Keratinocyte (primary cell): ENCODE data around the gene STYK1. TPM values are rescaled to one million over a fixed set of nuclear protein-coding genes. Genes with fewer than 3 reads are reported as not detected.
A peak's percentile ranks its signal among the peaks of the same experiment; 100 is the strongest.

Source experiments
- DNase-seq: peaks from one replicate; pipeline ENCODE4 v3.0.0-alpha.2; 2011; ENCODE audit warnings: low read depth, missing footprints, low spot score
- FAIRE-seq: peaks from 2 replicates; lab custom pipeline; 2011; peaks lifted over from hg19 to GRCh38; lab: Jason Lieb, UNC
- H2AFZ ChIP-seq: 2 replicates; pipeline ENCODE4 v1.6.0; 2012; ENCODE audit warnings: low read length, control low read depth, inconsistent platforms; ENCODE audit not compliant: control insufficient read depth
- H3K27ac ChIP-seq: 2 replicates; pipeline ENCODE4 v1.5.1; 2011; ENCODE audit warnings: low read length; ENCODE audit not compliant: control insufficient read depth, insufficient read depth
- H3K27me3 ChIP-seq: 3 replicates; pipeline ENCODE4 v1.6.0; 2011; ENCODE audit warnings: low read length; ENCODE audit not compliant: control insufficient read depth, insufficient read depth; ENCODE audit errors: extremely low read depth
- H3K36me3 ChIP-seq, 2 experiments: 2 replicates in 1 of 2; 3 replicates in 1 of 2; pipeline ENCODE4 v1.5.1; 2011; ENCODE audit warnings: low read length in 2 of 2, mild to moderate bottlenecking in 1 of 2; ENCODE audit not compliant: control insufficient read depth in 2 of 2, insufficient read depth in 2 of 2; ENCODE audit errors: extremely low read depth in 1 of 2
- H3K4me1 ChIP-seq: 3 replicates; pipeline ENCODE4 v1.5.1; 2011; ENCODE audit warnings: low read length; ENCODE audit not compliant: control insufficient read depth, insufficient read depth; ENCODE audit errors: extremely low read depth
- H3K4me2 ChIP-seq: 3 replicates; pipeline ENCODE4 v1.6.0; 2011; ENCODE audit warnings: low read depth, low read length; ENCODE audit not compliant: control insufficient read depth, insufficient read depth; ENCODE audit errors: extremely low read depth
- H3K4me3 ChIP-seq, 3 experiments: fragments of 200-600 bp in 1 of 3; sonication (generic) in 1 of 3; 2 replicates in 2 of 3; 3 replicates in 1 of 3; pipeline ENCODE4 v1.5.1; 2011 to 2016; ENCODE audit warnings: low read length in 3 of 3, mild to moderate bottlenecking in 3 of 3, control low read depth in 2 of 3, inconsistent platforms in 1 of 3, low read depth in 1 of 3, mixed read lengths in 1 of 3, mixed run types in 1 of 3, moderate library complexity in 1 of 3; ENCODE audit not compliant: control insufficient read depth in 2 of 3, insufficient read depth in 2 of 3; ENCODE audit errors: extremely low read depth in 1 of 3
- H3K79me2 ChIP-seq: 2 replicates; pipeline ENCODE4 v1.6.0; 2012; ENCODE audit warnings: low read length; ENCODE audit not compliant: control insufficient read depth, insufficient read depth
- H3K9ac ChIP-seq: 3 replicates; pipeline ENCODE4 v1.6.0; 2011; ENCODE audit warnings: low read length; ENCODE audit not compliant: control insufficient read depth, insufficient read depth; ENCODE audit errors: extremely low read depth
- H3K9me1 ChIP-seq: 3 replicates; pipeline ENCODE4 v1.6.0; 2011; ENCODE audit warnings: low read length; ENCODE audit not compliant: control insufficient read depth, insufficient read depth; ENCODE audit errors: extremely low read depth
- H3K9me3 ChIP-seq: 2 replicates; pipeline ENCODE4 v1.5.1; 2012; ENCODE audit warnings: low read depth, low read length; ENCODE audit not compliant: control insufficient read depth
- H4K20me1 ChIP-seq: 3 replicates; pipeline ENCODE4 v1.6.0; 2011; ENCODE audit warnings: low read length; ENCODE audit not compliant: control insufficient read depth, insufficient read depth; ENCODE audit errors: extremely low read depth
- EZH2 ChIP-seq: IDR thresholded peaks from one replicate; pipeline ENCODE4 v1.6.1; 2012; ENCODE audit warnings: inconsistent platforms, mild to moderate bottlenecking, low read length, moderate library complexity
- dilution Hi-C: fragments of 300-500 bp; cut with MboI; formaldehyde crosslinking; loops from one replicate; pipeline ENCODE4 v1.7.0; 2020; ENCODE audit warnings: low sequenced_read_pairs; ENCODE audit not compliant: extremely low pct_ligation_motif_present
- polyA plus RNA-seq, 5 experiments: library from polyadenylated mRNA; depleted of rRNA in 3 of 5; stranded (reverse) in 3 of 5; stranded (forward) in 1 of 5; unstranded in 1 of 5; fragments of >200 nt; gene quantifications; 1 replicate in 1 of 5; 2 replicates in 3 of 5; 3 replicates in 1 of 5; pipeline versions ENCODE4 v1.2.1 to v1.2.3, GENCODE V29; 2011 to 2012; ENCODE audit warnings: missing spikeins in 2 of 5, low read depth in 1 of 5, low replicate concordance in 1 of 5
- TF ChIP-seq, protein P1 (sequence below), 3 experiments: IDR thresholded peaks in 1 of 3; conservative IDR thresholded peaks in 1 of 3; optimal IDR thresholded peaks in 1 of 3; 2 replicates in 2 of 3; 3 replicates in 1 of 3; pipeline versions ENCODE3 to v1.5.1; 2011; ENCODE audit warnings: low read length in 3 of 3, mild to moderate bottlenecking in 3 of 3, moderate library complexity in 2 of 3, control low read depth in 1 of 3, inconsistent platforms in 1 of 3; ENCODE audit not compliant: insufficient read depth in 2 of 3; ENCODE audit errors: extremely low read depth in 1 of 3

Gene STYK1
- polyA plus RNA-seq, 1 donor (not counting 4 experiments of a cell fraction or from before 2014, with no cell fraction given): 2.8 TPM

DNA sequence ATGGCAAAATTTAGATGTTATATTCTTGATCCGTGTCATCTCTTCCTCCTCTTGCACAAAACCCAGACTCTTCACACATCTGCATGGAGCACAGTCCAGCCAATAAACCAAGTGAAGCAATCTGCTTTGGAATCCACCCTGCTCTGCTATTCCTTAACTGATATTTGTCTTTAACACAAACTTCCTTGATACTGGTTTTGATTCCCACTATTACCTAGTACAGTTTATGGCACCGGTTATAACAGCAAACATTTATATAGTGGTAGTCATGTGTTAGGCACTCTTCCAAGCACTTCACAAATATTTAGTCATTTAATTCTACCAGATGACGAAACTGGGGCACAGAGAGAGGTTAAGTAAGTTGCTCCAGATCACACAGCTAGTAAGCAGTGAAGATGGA lies 12.5 kb downstream of the STYK1 start:
- Histone ChIP-seq H3K79me2 (no peaks in the 10 kb centered on the region), H3K27ac (no peak overlapping the region), H3K9ac (no peak overlapping the region), H3K9me3 (no peaks in the 10 kb centered on the region), H3K36me3 (no peaks in the 10 kb centered on the region), H4K20me1 (no peaks in the 10 kb centered on the region), H3K4me3 (no peak overlapping the region), H2AFZ (no peak overlapping the region), H3K9me1 (no peaks in the 10 kb centered on the region), H3K4me1 (no peaks in the 10 kb centered on the region), H3K4me2 (no peak overlapping the region), H3K27me3 (no peaks in the 10 kb centered on the region)
- DNase-seq: no peak
- FAIRE-seq: peak; percentile 43
- no peak for TF ChIP-seq EZH2
- TF ChIP-seq, protein P1, sequence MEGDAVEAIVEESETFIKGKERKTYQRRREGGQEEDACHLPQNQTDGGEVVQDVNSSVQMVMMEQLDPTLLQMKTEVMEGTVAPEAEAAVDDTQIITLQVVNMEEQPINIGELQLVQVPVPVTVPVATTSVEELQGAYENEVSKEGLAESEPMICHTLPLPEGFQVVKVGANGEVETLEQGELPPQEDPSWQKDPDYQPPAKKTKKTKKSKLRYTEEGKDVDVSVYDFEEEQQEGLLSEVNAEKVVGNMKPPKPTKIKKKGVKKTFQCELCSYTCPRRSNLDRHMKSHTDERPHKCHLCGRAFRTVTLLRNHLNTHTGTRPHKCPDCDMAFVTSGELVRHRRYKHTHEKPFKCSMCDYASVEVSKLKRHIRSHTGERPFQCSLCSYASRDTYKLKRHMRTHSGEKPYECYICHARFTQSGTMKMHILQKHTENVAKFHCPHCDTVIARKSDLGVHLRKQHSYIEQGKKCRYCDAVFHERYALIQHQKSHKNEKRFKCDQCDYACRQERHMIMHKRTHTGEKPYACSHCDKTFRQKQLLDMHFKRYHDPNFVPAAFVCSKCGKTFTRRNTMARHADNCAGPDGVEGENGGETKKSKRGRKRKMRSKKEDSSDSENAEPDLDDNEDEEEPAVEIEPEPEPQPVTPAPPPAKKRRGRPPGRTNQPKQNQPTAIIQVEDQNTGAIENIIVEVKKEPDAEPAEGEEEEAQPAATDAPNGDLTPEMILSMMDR (optimal IDR thresholded peaks at IDR 0.05 in 1 of 3, IDR thresholded peaks at IDR 0.05 in 1 of 3, conservative IDR thresholded peaks at IDR 0.05 in 1 of 3; ENCODE audit: extremely low read depth in 1 of 3, insufficient read depth in 2 of 3, low read length in 3 of 3): no peak
- dilution Hi-C loops: no loop called here

DNA sequence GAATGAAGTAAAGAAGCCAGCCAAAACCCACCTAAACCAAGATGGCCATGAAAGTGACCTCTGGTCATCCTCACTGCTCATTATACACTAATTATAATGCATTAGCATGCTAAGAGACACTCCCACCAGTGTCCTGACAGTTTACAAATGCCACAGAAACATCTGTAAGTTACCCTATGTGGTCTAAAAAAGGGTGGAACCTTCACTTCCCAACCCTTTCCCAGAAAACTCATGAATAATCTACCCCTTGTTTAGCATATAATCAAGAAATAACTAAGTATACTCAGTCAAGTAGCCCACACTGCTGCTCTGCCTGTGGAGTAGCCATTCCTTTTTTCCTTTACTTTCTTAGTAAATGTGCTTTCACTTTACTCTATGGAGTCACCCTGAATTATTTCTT lies 19.8 kb downstream of the STYK1 start:
- H3K27ac ChIP-seq: no peak overlapping the region
- TF ChIP-seq, protein P1 (optimal IDR thresholded peaks at IDR 0.05 in 1 of 3, IDR thresholded peaks at IDR 0.05 in 1 of 3, conservative IDR thresholded peaks at IDR 0.05 in 1 of 3; ENCODE audit: extremely low read depth in 1 of 3, insufficient read depth in 2 of 3, low read length in 3 of 3): no peak
- TF ChIP-seq EZH2: no peak
- no peaks in the 10 kb centered on the region for H3K9me3 ChIP-seq
- no peaks in the 10 kb centered on the region for H3K4me1 ChIP-seq
- DNase-seq (no peak), FAIRE-seq (no peak)
- no peaks in the 10 kb centered on the region for H3K79me2 ChIP-seq
- H4K20me1 ChIP-seq: no peaks in the 10 kb centered on the region
- dilution Hi-C loops: no loop called here
- no peak overlapping the region for H3K4me3 ChIP-seq
- no peaks in the 10 kb centered on the region for H3K9me1 ChIP-seq
- H3K9ac ChIP-seq: no peak overlapping the region
- H2AFZ ChIP-seq: no peak overlapping the region
- H3K4me2 ChIP-seq: no peak overlapping the region
- no peaks in the 10 kb centered on the region for H3K36me3 ChIP-seq
- no peaks in the 10 kb centered on the region for H3K27me3 ChIP-seq
